NCI-H1436 (cell line): ENCODE data around the gene SPNS2.

Source experiments
- DNase-seq: peaks from one replicate; lab custom pipeline; 2025; lab: John Stamatoyannopoulos, UW

Gene SPNS2

GRCh38 chr17:4498461-4499397 is at the start of gene SPNS2:
Gene SPNS2, plus strand, starts transcription at chr17:4498881. Its CDS starts 167 bp downstream, at chr17:4499048.
- DNase-seq: peak; percentile 45

GRCh38 chr17:4449736-4450135 is 48.9 kb upstream of the SPNS2 start:
- DNase-seq: no peak

- DNase-seq: no peak
Observed at GRCh38 chr17:4450710-4451316, 47.9 kb upstream of the SPNS2 start.

DNA sequence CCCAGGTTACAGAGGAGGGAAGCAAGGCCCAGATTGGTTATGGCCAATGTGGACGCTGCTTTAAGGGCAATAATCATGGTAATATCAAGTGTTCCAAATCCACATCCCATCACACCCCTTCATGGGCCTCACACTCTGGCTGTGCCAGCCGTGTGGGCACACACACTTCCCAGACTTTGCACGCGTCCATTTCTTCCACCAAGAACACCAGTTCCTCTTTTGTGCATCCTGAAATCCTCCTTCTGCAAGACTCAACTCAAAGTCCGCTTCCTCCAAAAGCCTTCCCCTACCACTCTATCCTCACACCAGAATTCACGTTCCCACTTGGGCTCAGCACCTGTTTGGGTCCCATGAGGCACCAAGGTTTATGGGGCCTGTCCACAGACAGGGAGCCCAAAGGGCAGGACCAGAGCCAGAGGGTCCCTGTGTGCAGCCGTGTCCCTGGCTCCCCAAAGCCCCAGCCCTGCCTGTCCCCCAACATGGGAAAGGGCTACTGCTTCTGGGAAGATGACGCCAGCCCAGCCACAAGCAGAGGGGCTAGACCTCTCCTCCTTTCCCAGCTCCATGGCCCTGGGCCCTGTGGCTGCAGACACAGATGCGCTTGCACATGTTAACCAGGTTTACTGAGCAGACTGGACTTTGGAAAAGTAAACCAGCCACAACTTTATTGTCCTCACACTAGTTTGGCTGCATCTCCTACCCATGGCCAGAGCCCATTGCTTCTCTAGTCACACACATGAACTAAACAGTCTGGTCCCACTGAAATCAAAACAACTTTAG is 44.7 kb upstream of the SPNS2 start:
- DNase-seq: no peak

- no peak for DNase-seq
Observed at GRCh38 chr17:4460661-4461060, 38.0 kb upstream of the SPNS2 start.

DNA sequence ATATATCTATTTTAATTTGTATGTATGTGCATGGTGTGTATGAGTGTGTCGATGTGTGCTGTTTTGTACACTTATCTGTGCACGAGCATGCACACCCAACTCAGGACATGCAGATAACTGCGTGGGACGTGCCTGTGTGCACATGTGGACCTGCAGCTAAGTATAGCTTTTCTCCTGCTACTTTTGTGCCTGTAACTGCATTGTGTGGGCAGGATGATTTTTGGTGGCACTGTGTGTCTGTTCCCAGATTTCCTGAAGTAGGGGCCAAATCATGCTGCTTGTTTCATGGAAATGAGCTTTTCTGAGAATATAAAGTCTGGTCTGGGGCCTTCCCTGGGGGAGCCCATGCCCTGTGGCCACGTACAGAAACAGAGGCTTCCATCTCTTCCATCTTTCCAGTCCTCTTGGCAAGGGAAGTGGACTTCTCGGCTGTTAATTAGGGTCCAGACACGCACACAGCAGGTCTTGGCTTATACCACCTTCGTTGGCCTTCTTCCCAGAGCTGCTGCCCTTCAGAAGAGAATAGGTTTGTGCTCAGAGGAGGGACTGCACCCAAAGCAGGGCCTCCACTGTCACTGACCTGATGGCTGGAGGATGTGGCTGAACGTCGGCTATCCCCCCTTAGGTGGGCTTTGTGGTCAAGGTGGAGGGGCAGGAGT is 34.7 kb upstream of the SPNS2 start:
- no peak for DNase-seq

- DNase-seq: no peak
Observed at GRCh38 chr17:4465786-4466185, 32.9 kb upstream of the SPNS2 start.

DNA sequence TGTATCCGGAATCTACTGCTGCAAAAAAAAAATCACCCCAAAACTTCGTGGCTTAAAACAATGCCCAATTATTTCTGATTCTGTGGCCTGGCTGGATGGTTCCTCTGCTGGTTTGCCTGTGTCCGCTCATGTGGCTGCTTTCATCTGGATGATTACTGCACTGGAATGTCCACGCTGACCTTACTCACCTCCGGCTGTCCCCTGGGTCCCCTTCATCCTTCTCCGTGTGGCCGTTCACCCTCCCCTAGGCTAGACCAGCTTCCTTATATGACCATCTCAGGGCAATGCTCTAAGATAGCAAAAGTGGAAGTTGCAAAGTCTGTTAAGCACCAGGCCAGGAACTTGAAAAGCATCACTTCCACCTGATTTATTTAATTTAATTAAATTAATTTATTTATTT is 31.4 kb upstream of the SPNS2 start:
- no peak for DNase-seq

GRCh38 chr17:4469552-4469951 is 29.1 kb upstream of the SPNS2 start:
- DNase-seq: no peak

DNA sequence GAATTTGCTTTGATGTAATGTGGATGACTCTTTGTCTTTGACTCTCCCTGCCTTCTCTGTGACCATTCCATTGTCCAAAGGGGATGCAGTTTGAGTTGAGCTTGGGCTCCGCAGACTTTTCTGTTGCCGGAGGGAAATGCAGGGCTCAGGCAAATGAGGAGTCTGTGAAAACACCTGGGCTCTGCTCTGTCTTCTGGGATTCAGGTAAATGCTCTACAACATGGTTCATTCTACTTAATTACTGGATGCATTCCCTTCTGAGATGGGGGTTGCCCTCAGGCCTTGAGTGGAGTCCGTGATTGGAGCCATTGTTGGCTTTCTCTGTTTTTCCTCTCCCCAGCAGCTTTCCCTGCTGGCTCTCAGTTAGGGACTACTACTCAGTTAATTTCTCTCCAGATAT is 26.4 kb upstream of the SPNS2 start:
- no peak for DNase-seq

- DNase-seq: no peak
Observed at GRCh38 chr17:4474093-4474492, 24.6 kb upstream of the SPNS2 start.

DNA sequence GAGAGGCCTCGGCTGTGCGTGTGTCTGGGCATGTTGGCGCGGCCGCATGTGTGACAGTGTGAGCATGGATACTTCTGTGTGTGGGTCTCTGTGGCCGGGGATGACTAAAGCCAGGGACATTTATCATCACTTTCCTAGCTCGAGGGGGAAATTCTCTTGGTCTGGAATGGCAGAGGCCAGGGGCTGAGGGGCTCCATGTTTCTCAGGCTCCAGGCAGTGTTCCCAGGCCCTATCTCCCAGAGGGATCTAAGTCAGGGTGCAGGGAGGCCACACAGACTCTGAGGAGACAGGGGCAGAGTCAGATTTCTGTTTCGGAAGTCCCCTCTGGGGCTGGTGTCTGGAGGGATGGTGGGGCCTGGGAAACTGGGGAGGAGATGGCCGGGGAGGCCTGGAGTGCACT is 23.7 kb upstream of the SPNS2 start:
- DNase-seq: no peak

- DNase-seq: no peak
Observed at GRCh38 chr17:4475463-4475862, 23.2 kb upstream of the SPNS2 start.

DNA sequence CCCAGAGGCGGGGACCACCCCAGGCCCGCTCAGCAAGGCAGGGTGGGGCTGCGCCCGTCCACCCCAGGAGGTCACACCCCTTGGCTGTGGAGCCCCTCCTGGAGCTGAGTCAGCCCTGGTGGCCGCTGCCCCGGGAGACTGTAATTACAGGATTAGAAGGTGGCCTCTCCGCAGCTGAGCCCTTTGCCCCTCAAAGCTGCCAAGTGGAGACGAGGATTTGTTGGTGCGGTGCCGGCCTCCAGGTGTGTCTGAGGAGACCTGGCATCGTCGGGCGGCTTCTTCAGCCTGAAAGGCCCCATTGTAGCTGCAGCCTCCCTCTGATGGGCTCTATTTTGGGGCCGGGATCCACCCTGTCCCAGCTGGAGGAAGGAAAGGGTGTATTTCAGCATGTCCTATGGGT is 22.7 kb upstream of the SPNS2 start:
- DNase-seq: no peak

DNA sequence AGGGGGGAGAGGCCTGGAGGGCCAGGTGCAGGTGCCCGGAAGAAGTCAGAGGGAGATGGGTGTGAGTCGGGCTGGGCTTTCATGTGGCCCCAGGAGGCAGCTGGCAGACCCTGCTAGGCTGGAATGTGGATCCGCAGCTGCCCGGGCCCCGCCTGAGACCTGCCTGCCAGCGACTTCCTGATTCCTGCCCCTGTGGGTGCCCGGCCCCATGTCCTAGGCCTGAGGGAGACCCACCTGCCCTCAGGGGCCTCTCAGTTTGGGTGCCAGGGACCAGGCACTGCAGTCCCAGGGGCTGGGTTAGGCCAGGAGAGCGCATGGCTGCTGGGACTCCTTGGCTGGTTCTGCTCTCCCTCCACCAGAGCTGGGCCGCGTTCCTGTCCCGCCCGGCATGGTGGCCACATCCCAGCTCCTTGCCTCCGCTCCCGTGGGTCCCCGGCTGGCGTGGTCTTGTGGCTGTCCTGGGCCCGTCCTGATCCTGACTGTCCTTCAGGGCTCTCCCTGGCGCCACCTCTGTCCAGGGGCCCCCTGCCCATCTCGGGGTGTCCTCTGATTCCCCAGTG is 22.1 kb upstream of the SPNS2 start:
- no peak for DNase-seq

GRCh38 chr17:4477255-4477791 is 21.4 kb upstream of the SPNS2 start:
- no peak for DNase-seq

GRCh38 chr17:4478318-4478830 is 20.3 kb upstream of the SPNS2 start:
- DNase-seq: no peak

- no peak for DNase-seq
Observed at GRCh38 chr17:4479340-4479981, 19.2 kb upstream of the SPNS2 start.

DNA sequence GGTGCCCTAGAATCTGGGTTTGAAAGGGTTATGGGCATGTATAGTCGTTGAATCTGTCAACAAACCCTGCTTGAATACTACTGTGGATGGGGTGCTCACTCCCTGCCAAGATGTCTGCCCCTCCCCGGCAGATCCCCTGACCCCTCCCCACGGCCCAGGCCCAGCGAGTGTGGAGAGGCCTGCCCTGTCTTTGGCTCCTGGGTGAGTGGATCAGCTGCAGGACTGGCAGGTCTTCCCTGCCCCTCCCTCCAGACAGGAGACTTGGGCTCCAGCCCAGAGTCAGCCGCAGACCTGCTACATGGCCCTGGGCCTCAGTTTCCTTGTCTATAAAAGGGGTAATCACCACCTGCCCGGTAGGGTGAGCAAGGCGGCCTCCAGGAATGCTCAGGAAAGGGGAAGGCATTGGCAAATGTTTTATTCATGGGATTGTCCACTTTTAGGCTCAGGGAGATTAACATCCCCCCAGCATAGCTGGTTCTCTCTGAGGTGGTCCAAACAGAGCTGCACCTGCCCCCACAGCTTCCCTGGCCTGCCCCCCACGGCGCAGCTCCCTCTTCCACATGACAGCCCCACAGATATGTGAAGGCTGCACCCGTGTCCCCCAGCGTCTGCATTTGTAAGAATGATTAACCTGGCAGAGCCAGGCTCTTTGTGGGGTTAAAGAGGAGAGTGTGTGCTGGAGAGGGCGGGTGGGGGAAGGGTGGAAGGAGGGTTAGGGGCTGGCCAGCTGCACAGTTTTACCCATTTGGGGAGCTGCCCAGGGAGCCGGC is 18.5 kb upstream of the SPNS2 start:
- DNase-seq: no peak
